ENCODE measurements around the gene ARHGAP30.
"Not testable (repeated sequence)": the region's sequence is repeated elsewhere in the genome, so short reads cannot be mapped to it uniquely, and the experiment has no call there.

The ARHGAP30 gene

GRCh38 chr1:161037661-161038522 lies 31.8 kb downstream of the ARHGAP30 start:
- DNase-seq (ENCODE audit: low read depth), result no peak

- DNase-seq (ENCODE audit: low read depth), result no peak
Observed at GRCh38 chr1:161033751-161034150, 35.9 kb downstream of the ARHGAP30 start.

- no peak for DNase-seq (ENCODE audit: low read depth)
Observed at GRCh38 chr1:161032409-161032808, 37.3 kb downstream of the ARHGAP30 start.

GRCh38 chr1:161031874-161032273 lies 37.8 kb downstream of the ARHGAP30 start:
- no peak for DNase-seq (ENCODE audit: low read depth)

- DNase-seq (ENCODE audit: low read depth), result not testable (repeated sequence)
Observed at GRCh38 chr1:161029466-161029865, 40.2 kb downstream of the ARHGAP30 start.

GRCh38 chr1:161026954-161027353 lies 42.7 kb downstream of the ARHGAP30 start:
- not testable (repeated sequence) for DNase-seq (ENCODE audit: low read depth)

- DNase-seq (ENCODE audit: low read depth), result not testable (repeated sequence)
Observed at GRCh38 chr1:161022432-161022831, 47.3 kb downstream of the ARHGAP30 start.

GRCh38 chr1:161021970-161022353 lies 47.7 kb downstream of the ARHGAP30 start:
- no peak for DNase-seq (ENCODE audit: low read depth)

- DNase-seq (ENCODE audit: low read depth), result no peak
Observed at GRCh38 chr1:161021165-161021969, 48.3 kb downstream of the ARHGAP30 start.

- no peak for DNase-seq (ENCODE audit: low read depth)
Observed at GRCh38 chr1:161020509-161021164, 49.1 kb downstream of the ARHGAP30 start, which contains the start of gene F11R. Gene F11R, minus strand, starts transcription at chr1:161021152. Its CDS starts 79 bp downstream, at chr1:161021073.

- no peak for DNase-seq (ENCODE audit: low read depth)
Observed at GRCh38 chr1:161019751-161020495, 49.8 kb downstream of the ARHGAP30 start.

- DNase-seq (ENCODE audit: low read depth), result not testable (repeated sequence)
Observed at GRCh38 chr1:161019111-161019660, 50.5 kb downstream of the ARHGAP30 start.

GRCh38 chr1:161018631-161018930 lies 51.1 kb downstream of the ARHGAP30 start:
- DNase-seq (ENCODE audit: low read depth), result no peak

GRCh38 chr1:161017756-161018630 lies 51.7 kb downstream of the ARHGAP30 start:
- DNase-seq (ENCODE audit: low read depth), result no peak

GRCh38 chr1:161017181-161017580 lies 52.5 kb downstream of the ARHGAP30 start:
- DNase-seq (ENCODE audit: low read depth), result not testable (repeated sequence)

- DNase-seq (ENCODE audit: low read depth), result not testable (repeated sequence)
Observed at GRCh38 chr1:161016683-161017082, 53.0 kb downstream of the ARHGAP30 start.

GRCh38 chr1:161013488-161014230 lies 56.0 kb downstream of the ARHGAP30 start:
- DNase-seq (ENCODE audit: low read depth), result no peak

- no peak for DNase-seq (ENCODE audit: low read depth)
Observed at GRCh38 chr1:161013131-161013487, 56.6 kb downstream of the ARHGAP30 start.

GRCh38 chr1:161012420-161012819 lies 57.3 kb downstream of the ARHGAP30 start:
- no peak for DNase-seq (ENCODE audit: low read depth)
